Kidney epithelial cell (primary cell): ENCODE data around the gene STK39. TPM values are rescaled to one million over a fixed set of nuclear protein-coding genes. Genes with fewer than 3 reads are reported as not detected.

Source experiments
- DNase-seq: peaks from one replicate; pipeline ENCODE4 v3.0.0-alpha.2; 2010; ENCODE audit warnings: low read depth
- H3K27me3 ChIP-seq: 2 replicates; pipeline ENCODE4 v1.6.0; 2011; ENCODE audit warnings: low read length; ENCODE audit not compliant: control insufficient read depth, insufficient read depth
- H3K36me3 ChIP-seq: 2 replicates; pipeline ENCODE4 v1.5.1; 2011; ENCODE audit warnings: low read length; ENCODE audit not compliant: control insufficient read depth, insufficient read depth
- H3K4me3 ChIP-seq: 2 replicates; pipeline ENCODE4 v1.5.1; 2011; ENCODE audit warnings: low read depth, mild to moderate bottlenecking, control low read depth, low read length
- total RNA-seq: library from RNA; depleted of rRNA; stranded (reverse); fragments of >200 nt; gene quantifications from 2 replicates; pipeline ENCODE4 v1.2.3, GENCODE V29; 2015
- TF ChIP-seq, protein P1 (sequence below): IDR thresholded peaks from 2 replicates; pipeline ENCODE4 v1.5.1; 2011; ENCODE audit warnings: mild to moderate bottlenecking, moderate library complexity, low read length, control low read depth, inconsistent platforms; ENCODE audit not compliant: insufficient read depth, poor library complexity, severe bottlenecking

STK39 gene
- total RNA-seq, 1 donor from 2014 or later: 30.1 TPM

- Histone ChIP-seq H3K27me3 (no peaks in the 10 kb centered on the region), H3K36me3 (peaks cover 1% of the 10 kb centered on the region), H3K4me3 (no peak overlapping the region)
- DNase-seq: no peak
- TF ChIP-seq, protein P1, sequence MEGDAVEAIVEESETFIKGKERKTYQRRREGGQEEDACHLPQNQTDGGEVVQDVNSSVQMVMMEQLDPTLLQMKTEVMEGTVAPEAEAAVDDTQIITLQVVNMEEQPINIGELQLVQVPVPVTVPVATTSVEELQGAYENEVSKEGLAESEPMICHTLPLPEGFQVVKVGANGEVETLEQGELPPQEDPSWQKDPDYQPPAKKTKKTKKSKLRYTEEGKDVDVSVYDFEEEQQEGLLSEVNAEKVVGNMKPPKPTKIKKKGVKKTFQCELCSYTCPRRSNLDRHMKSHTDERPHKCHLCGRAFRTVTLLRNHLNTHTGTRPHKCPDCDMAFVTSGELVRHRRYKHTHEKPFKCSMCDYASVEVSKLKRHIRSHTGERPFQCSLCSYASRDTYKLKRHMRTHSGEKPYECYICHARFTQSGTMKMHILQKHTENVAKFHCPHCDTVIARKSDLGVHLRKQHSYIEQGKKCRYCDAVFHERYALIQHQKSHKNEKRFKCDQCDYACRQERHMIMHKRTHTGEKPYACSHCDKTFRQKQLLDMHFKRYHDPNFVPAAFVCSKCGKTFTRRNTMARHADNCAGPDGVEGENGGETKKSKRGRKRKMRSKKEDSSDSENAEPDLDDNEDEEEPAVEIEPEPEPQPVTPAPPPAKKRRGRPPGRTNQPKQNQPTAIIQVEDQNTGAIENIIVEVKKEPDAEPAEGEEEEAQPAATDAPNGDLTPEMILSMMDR: no peak
These were observed 282.6 kb downstream of the STK39 start for GRCh38 chr2:167964650-167965413.

GRCh38 chr2:167963899-167964649 lies 283.3 kb downstream of the STK39 start:
- no peak for DNase-seq
- TF ChIP-seq, protein P1: no peak
- H3K36me3 ChIP-seq: peaks cover 1% of the 10 kb centered on the region
- no peak overlapping the region for H3K4me3 ChIP-seq
- H3K27me3 ChIP-seq: no peaks in the 10 kb centered on the region

- DNase-seq: no peak
- H3K4me3 ChIP-seq: no peak overlapping the region
- TF ChIP-seq, protein P1: no peak
- peaks cover 1% of the 10 kb centered on the region for H3K36me3 ChIP-seq
- no peaks in the 10 kb centered on the region for H3K27me3 ChIP-seq
These were observed 284.8 kb downstream of the STK39 start for GRCh38 chr2:167962436-167963226.

- H3K27me3 ChIP-seq: no peaks in the 10 kb centered on the region
- no peak overlapping the region for H3K4me3 ChIP-seq
- DNase-seq: no peak
- H3K36me3 ChIP-seq: peaks cover 1% of the 10 kb centered on the region
- TF ChIP-seq, protein P1: no peak
These were observed 285.8 kb downstream of the STK39 start for GRCh38 chr2:167961536-167962048.

- no peak for DNase-seq
- no peak overlapping the region for H3K4me3 ChIP-seq
- TF ChIP-seq, protein P1: no peak
- no peaks in the 10 kb centered on the region for H3K27me3 ChIP-seq
- peaks cover 1% of the 10 kb centered on the region for H3K36me3 ChIP-seq
These were observed 287.2 kb downstream of the STK39 start for GRCh38 chr2:167960089-167960747.
